OCI-LY1 (cell line): Measurements from ENCODE around the gene CTBP2.

ENCODE experiments used
- H2AFZ ChIP-seq: fragments of 200-600 bp; sonication (generic), shearing (Covaris generic); 2 replicates; pipeline ENCODE4 v1.6.0; 2014; ENCODE audit warnings: antibody characterized with exemption, mild to moderate bottlenecking, low read length
- H3F3A ChIP-seq: fragments of 200-600 bp; sonication (generic), shearing (Covaris generic); 2 replicates; pipeline ENCODE4 v1.6.0; 2014; ENCODE audit warnings: mild to moderate bottlenecking, antibody characterized with exemption, low read length, moderate library complexity; ENCODE audit not compliant: insufficient read depth
- H3K27ac ChIP-seq: fragments of 200-600 bp; sonication (generic); 2 replicates; pipeline ENCODE4 v1.5.1; 2014; ENCODE audit warnings: low read length, mixed run types, mild to moderate bottlenecking, low read depth; ENCODE audit not compliant: poor library complexity, severe bottlenecking
- H3K27me3 ChIP-seq: fragments of 200-600 bp; sonication (generic); 2 replicates; pipeline ENCODE4 v1.6.0; 2014; ENCODE audit warnings: antibody characterized with exemption, mild to moderate bottlenecking, low read length, moderate library complexity; ENCODE audit not compliant: insufficient read depth
- H3K36me3 ChIP-seq: fragments of 200-600 bp; sonication (generic); 2 replicates; pipeline ENCODE4 v1.6.1; 2014; ENCODE audit warnings: mild to moderate bottlenecking, antibody characterized with exemption, low read length, moderate library complexity, mixed read lengths; ENCODE audit not compliant: insufficient read depth
- H3K4me1 ChIP-seq: fragments of 200-600 bp; sonication (generic); 2 replicates; pipeline ENCODE4 v1.5.1; 2014; ENCODE audit warnings: mild to moderate bottlenecking, low read length, moderate library complexity; ENCODE audit not compliant: insufficient read depth, severe bottlenecking
- H3K4me2 ChIP-seq: fragments of 200-600 bp; sonication (generic), shearing (Covaris generic); 2 replicates; pipeline ENCODE4 v1.6.1; 2014; ENCODE audit warnings: low read length
- H3K4me3 ChIP-seq: fragments of 200-600 bp; sonication (generic); 2 replicates; pipeline ENCODE4 v1.5.1; 2014; ENCODE audit warnings: low read length, low read depth, mild to moderate bottlenecking, mixed read lengths; ENCODE audit not compliant: poor library complexity, severe bottlenecking
- H3K79me2 ChIP-seq: fragments of 200-600 bp; shearing (Covaris generic); 2 replicates; pipeline ENCODE4 v1.6.1; 2016; ENCODE audit warnings: mixed run types, low read length, mixed read lengths; ENCODE audit not compliant: insufficient read depth
- H3K9ac ChIP-seq: fragments of 200-600 bp; sonication (generic), shearing (Covaris generic); 2 replicates; pipeline ENCODE4 v1.6.1; 2014; ENCODE audit warnings: mild to moderate bottlenecking, low read length, mixed read lengths
- H3K9me2 ChIP-seq: fragments of 200-600 bp; sonication (generic), shearing (Covaris generic); 2 replicates; pipeline ENCODE4 v1.6.1; 2014; ENCODE audit warnings: low read depth, mild to moderate bottlenecking, low read length, mixed read lengths
- H3K9me3 ChIP-seq: fragments of 200-600 bp; shearing (Covaris generic); 2 replicates; pipeline ENCODE4 v1.6.1; 2014; ENCODE audit warnings: low read length, mixed read lengths
- H4K20me1 ChIP-seq: fragments of 200-600 bp; sonication (generic), shearing (Covaris generic); 2 replicates; pipeline ENCODE4 v1.6.0; 2016; ENCODE audit warnings: mild to moderate bottlenecking, low read length; ENCODE audit not compliant: insufficient read depth
- CTCF ChIP-seq: fragments of 200-600 bp; sonication (generic), shearing (Covaris generic); IDR thresholded peaks from 2 replicates; pipeline ENCODE4 v1.5.1; 2017; ENCODE audit warnings: mild to moderate bottlenecking, antibody characterized with exemption, low read length, moderate library complexity, mixed read lengths
- EZH2 ChIP-seq: fragments of 200-600 bp; sonication (generic), shearing (Covaris generic); IDR thresholded peaks from 2 replicates; pipeline ENCODE4 v1.8.0; 2017; ENCODE audit warnings: borderline replicate concordance, mixed run types, mild to moderate bottlenecking, antibody characterized with exemption, low read length, moderate library complexity, mixed read lengths

CTBP2 gene

GRCh38 chr10:124977161-124977560, 183.2 kb downstream of the CTBP2 start:
- H3K79me2 ChIP-seq, result no peaks in the 10 kb centered on the region; the same call in 1 of the 2 replicates

GRCh38 chr10:124975977-124976514, 184.3 kb downstream of the CTBP2 start:
- no peak overlapping the region for H3K4me3 ChIP-seq
- no peaks in the 10 kb centered on the region for H3K9me2 ChIP-seq
- H3K9ac ChIP-seq, result no peak overlapping the region
- H4K20me1 ChIP-seq, result no peaks in the 10 kb centered on the region
- H3K36me3 ChIP-seq, result peaks cover 22% of the 10 kb centered on the region; the same call in 1 of the 2 replicates
- H3K9me3 ChIP-seq, result no peaks in the 10 kb centered on the region
- H3K4me2 ChIP-seq, result no peak overlapping the region
- no peaks in the 10 kb centered on the region for H3F3A ChIP-seq
- no peak for TF ChIP-seq CTCF
- TF ChIP-seq EZH2, result no peak
- H2AFZ ChIP-seq, result no peak overlapping the region
- no peak overlapping the region for H3K27ac ChIP-seq
- H3K27me3 ChIP-seq, result no peaks in the 10 kb centered on the region
- peaks cover 5% of the 10 kb centered on the region; the same call in 1 of the 2 replicates for H3K79me2 ChIP-seq
- H3K4me1 ChIP-seq, result peaks cover 6% of the 10 kb centered on the region

More at GRCh38 chr10:124977161-124977560, 183.2 kb downstream of the CTBP2 start:
- Histone ChIP-seq H3K4me1 (no peaks in the 10 kb centered on the region), H3K27me3 (no peaks in the 10 kb centered on the region), H4K20me1 (no peaks in the 10 kb centered on the region), H3K9ac (no peak overlapping the region), H3F3A (no peaks in the 10 kb centered on the region), H3K27ac (no peak overlapping the region), H3K9me3 (no peaks in the 10 kb centered on the region), H3K9me2 (no peaks in the 10 kb centered on the region), H3K4me2 (no peak overlapping the region), H3K36me3 (peaks cover 24% of the 10 kb centered on the region; the same call in 1 of the 2 replicates), H2AFZ (no peak overlapping the region), H3K4me3 (no peak overlapping the region)
- no peak for TF ChIP-seq EZH2

GRCh38 chr10:124974131-124974530, 186.2 kb downstream of the CTBP2 start:
- Histone ChIP-seq H3K4me1 (peaks cover 18% of the 10 kb centered on the region), H2AFZ (no peak overlapping the region), H3K79me2 (peaks cover 5% of the 10 kb centered on the region; the same call in 1 of the 2 replicates), H3K36me3 (peaks cover 22% of the 10 kb centered on the region; the same call in 1 of the 2 replicates), H3K4me2 (no peak overlapping the region), H3K9me2 (no peaks in the 10 kb centered on the region), H4K20me1 (no peaks in the 10 kb centered on the region), H3F3A (no peaks in the 10 kb centered on the region), H3K9ac (no peak overlapping the region), H3K4me3 (no peak overlapping the region), H3K27ac (no peak overlapping the region), H3K9me3 (no peaks in the 10 kb centered on the region), H3K27me3 (no peaks in the 10 kb centered on the region)
- TF ChIP-seq EZH2, result no peak
- TF ChIP-seq CTCF, result no peak

GRCh38 chr10:124972637-124973036, 187.7 kb downstream of the CTBP2 start:
- Histone ChIP-seq H3F3A (no peaks in the 10 kb centered on the region), H3K9ac (no peak overlapping the region), H3K27ac (no peak overlapping the region), H2AFZ (no peak overlapping the region), H4K20me1 (no peaks in the 10 kb centered on the region), H3K9me3 (no peaks in the 10 kb centered on the region), H3K9me2 (no peaks in the 10 kb centered on the region), H3K4me3 (no peak overlapping the region), H3K36me3 (peaks cover 29% of the 10 kb centered on the region; the same call in 1 of the 2 replicates), H3K27me3 (no peaks in the 10 kb centered on the region), H3K4me2 (no peak overlapping the region), H3K79me2 (peaks cover 5% of the 10 kb centered on the region; the same call in 1 of the 2 replicates), H3K4me1 (peaks cover 18% of the 10 kb centered on the region)
- TF ChIP-seq EZH2 (no peak), CTCF (no peak)
